Activated T-helper 2 cell treated with anti-CD3 and anti-CD28 coated beads, Interferon-gamma antibody, Interleukin-2, Interleukin-4, amounts not matched to agents 10 μg/mL and 5 μg/mL and 100 μg/mL, durations not matched to agents 14 hours and 24 hours and 36 hours (primary cell): ENCODE measurements around the gene ACOT2. TPM values are rescaled to one million over a fixed set of nuclear protein-coding genes. Genes with fewer than 3 reads are reported as not detected.

ENCODE experiments used
- DNase-seq: peaks from one replicate; pipeline ENCODE4 v3.0.0; 2021; ENCODE audit warnings: low spot score
- H3K27ac Mint-ChIP-seq: one replicate; pipeline ENCODE4 v1.8.0; 2021; ENCODE audit warnings: mixed read lengths
- H3K27me3 Mint-ChIP-seq: one replicate; pipeline ENCODE4 v1.8.0; 2021; ENCODE audit warnings: low read depth, mixed read lengths
- H3K36me3 Mint-ChIP-seq: one replicate; pipeline ENCODE4 v1.8.0; 2021; ENCODE audit warnings: low read depth, mixed read lengths
- H3K4me1 Mint-ChIP-seq: one replicate; pipeline ENCODE4 v1.8.0; 2021; ENCODE audit warnings: low read depth, mixed read lengths
- H3K4me3 Mint-ChIP-seq: one replicate; pipeline ENCODE4 v1.8.0; 2021; ENCODE audit warnings: low read depth, mild to moderate bottlenecking, moderate library complexity, mixed read lengths
- H3K9me3 Mint-ChIP-seq: one replicate; pipeline ENCODE4 v1.8.0; 2021; ENCODE audit warnings: mixed read lengths
- intact Hi-C: fragments of 100-400 bp; cut with micrococcal nuclease; formaldehyde crosslinking; loops from one replicate; pipeline ENCODE4 v1.15.1; 2023
- total RNA-seq: library from RNA; stranded (reverse); gene quantifications from 2 replicates; pipeline ENCODE4 v1.2.3, GENCODE V29; 2022

ACOT2 gene
- total RNA-seq, 1 donor from 2014 or later, result 12.3 TPM

- no peak overlapping the region for H3K27ac Mint-ChIP-seq
- H3K36me3 Mint-ChIP-seq, result peaks cover 3% of the 10 kb centered on the region
- no peak overlapping the region for H3K4me3 Mint-ChIP-seq
- DNase-seq, result no peak
- intact Hi-C loops, result loop anchor here (1.0 to 10.0 kb wide), 2 partner anchors 8 to 46 kb away; partner anchors contain the start of gene ACOT2
- peaks cover 10% of the 10 kb centered on the region for H3K27me3 Mint-ChIP-seq
- no peaks in the 10 kb centered on the region for H3K9me3 Mint-ChIP-seq
- peaks cover 3% of the 10 kb centered on the region for H3K4me1 Mint-ChIP-seq
These were observed 41.7 kb downstream of the ACOT2 start for GRCh38 chr14:73610687-73611086.

GRCh38 chr14:73612339-73613045 is 43.5 kb downstream of the ACOT2 start, which contains the start of gene ACOT6:
Gene ACOT6 (plus strand): TSS chr14:73612517. CDS start chr14:73612572, 55 bp downstream.
- Mint-ChIP-seq H3K27me3 (peaks cover 10% of the 10 kb centered on the region), H3K4me1 (peaks cover 3% of the 10 kb centered on the region), H3K36me3 (peaks cover 3% of the 10 kb centered on the region), H3K4me3 (peak within 1 kb of the TSS; percentile 79), H3K27ac (no peak within 1 kb of the TSS), H3K9me3 (no peaks in the 10 kb centered on the region)
- DNase-seq, result peak; percentile 39
- intact Hi-C loops, result loop anchor here (10.0 kb wide), 1 partner anchor 48 kb away; the partner anchor contains the start of gene ACOT2

GRCh38 chr14:73613046-73613383 is 44.0 kb downstream of the ACOT2 start:
- Mint-ChIP-seq H3K9me3 (no peaks in the 10 kb centered on the region), H3K4me3 (peak overlapping the region; percentile 79)

GRCh38 chr14:73613419-73613963 is 44.5 kb downstream of the ACOT2 start:
- Mint-ChIP-seq H3K36me3 (peaks cover 3% of the 10 kb centered on the region), H3K4me3 (peak overlapping the region; percentile 79)
- intact Hi-C loops, result loop anchor here (10.0 kb wide), 1 partner anchor 49 kb away; the partner anchor contains the start of gene ACOT2

More at GRCh38 chr14:73613046-73613383, 44.0 kb downstream of the ACOT2 start:
- H3K27me3 Mint-ChIP-seq, result peaks cover 10% of the 10 kb centered on the region
- no peak for DNase-seq
- H3K36me3 Mint-ChIP-seq, result peaks cover 3% of the 10 kb centered on the region
- peaks cover 3% of the 10 kb centered on the region for H3K4me1 Mint-ChIP-seq
- intact Hi-C loops, result loop anchor here (10.0 kb wide), 1 partner anchor 48 kb away; the partner anchor contains the start of gene ACOT2
- H3K27ac Mint-ChIP-seq, result no peak overlapping the region

GRCh38 chr14:73616831-73617230 is 47.8 kb downstream of the ACOT2 start:
- Mint-ChIP-seq H3K4me1 (peaks cover 3% of the 10 kb centered on the region), H3K36me3 (no peaks in the 10 kb centered on the region), H3K27ac (no peak overlapping the region), H3K9me3 (no peaks in the 10 kb centered on the region), H3K27me3 (peaks cover 12% of the 10 kb centered on the region), H3K4me3 (no peak overlapping the region)
- no peak for DNase-seq
- intact Hi-C loops, result loop anchor here (10.0 kb wide), 1 partner anchor 52 kb away; the partner anchor contains the start of gene ACOT2

More at GRCh38 chr14:73613419-73613963, 44.5 kb downstream of the ACOT2 start:
- H3K4me1 Mint-ChIP-seq, result peaks cover 3% of the 10 kb centered on the region
- no peaks in the 10 kb centered on the region for H3K9me3 Mint-ChIP-seq
- no peak overlapping the region for H3K27ac Mint-ChIP-seq
- no peak for DNase-seq
- H3K27me3 Mint-ChIP-seq, result peaks cover 10% of the 10 kb centered on the region

- no peak overlapping the region for H3K27ac Mint-ChIP-seq
- H3K4me3 Mint-ChIP-seq, result no peak overlapping the region
- intact Hi-C loops, result loop anchor here (10.0 kb wide), 1 partner anchor 55 kb away; the partner anchor contains the start of gene ACOT2
- no peaks in the 10 kb centered on the region for H3K36me3 Mint-ChIP-seq
- no peaks in the 10 kb centered on the region for H3K9me3 Mint-ChIP-seq
- DNase-seq, result no peak
- H3K4me1 Mint-ChIP-seq, result no peaks in the 10 kb centered on the region
- H3K27me3 Mint-ChIP-seq, result peaks cover 4% of the 10 kb centered on the region
These were observed 50.5 kb downstream of the ACOT2 start for GRCh38 chr14:73619524-73619923.

GRCh38 chr14:73620268-73620667 is 51.3 kb downstream of the ACOT2 start:
- Mint-ChIP-seq H3K27ac (no peak overlapping the region), H3K27me3 (peaks cover 4% of the 10 kb centered on the region), H3K36me3 (no peaks in the 10 kb centered on the region), H3K4me3 (no peak overlapping the region), H3K4me1 (no peaks in the 10 kb centered on the region), H3K9me3 (no peaks in the 10 kb centered on the region)
- no peak for DNase-seq
- intact Hi-C loops, result no loop called here

GRCh38 chr14:73623504-73624054 is 54.6 kb downstream of the ACOT2 start:
- Mint-ChIP-seq H3K4me3 (no peak overlapping the region), H3K4me1 (no peaks in the 10 kb centered on the region), H3K27ac (no peak overlapping the region), H3K27me3 (peaks cover 4% of the 10 kb centered on the region), H3K36me3 (no peaks in the 10 kb centered on the region), H3K9me3 (no peaks in the 10 kb centered on the region)
- intact Hi-C loops, result no loop called here
- DNase-seq, result no peak

Other genes starting within 250 kb of the ACOT2 start
- gene NUMB, start 110.7 kb upstream of the ACOT2 start, total RNA-seq, result 52.4 and 66.1 TPM in 2 replicates
- 22.0 and 24.1 TPM in 2 replicates for gene RIOX1, start 78.3 kb upstream of the ACOT2 start, total RNA-seq
- gene ACOT1, start 32.1 kb upstream of the ACOT2 start, total RNA-seq, result 1.9 and 2.7 TPM in 2 replicates
- not detected in 2 replicates for gene HEATR4, start 10.3 kb upstream of the ACOT2 start, total RNA-seq
- 0.57 and 1.4 TPM in 2 replicates for gene ACOT4, start 22.7 kb downstream of the ACOT2 start, total RNA-seq
- not detected in 2 replicates for gene ACOT6, start 43.3 kb downstream of the ACOT2 start, total RNA-seq
- 6.0 and 6.2 TPM in 2 replicates for gene DNAL1, start 75.8 kb downstream of the ACOT2 start, total RNA-seq
- gene PNMA1, start 145.2 kb downstream of the ACOT2 start, total RNA-seq, result 30.1 and 32.1 TPM in 2 replicates